Bone marrow (tissue), 2 donors: Measurements from ENCODE around the gene EFHD1.
"Not testable (repeated sequence)": the region's sequence is repeated elsewhere in the genome, so short reads cannot be mapped to it uniquely, and the experiment has no call there.

Experiments used
- DNase-seq, 2 donors: peaks; one replicate each; lab custom pipeline; 2025; lab: John Stamatoyannopoulos, UW

EFHD1 gene

GRCh38 chr2:232696609-232697058, 63.2 kb downstream of the EFHD1 start:
- no peak for DNase-seq

DNA sequence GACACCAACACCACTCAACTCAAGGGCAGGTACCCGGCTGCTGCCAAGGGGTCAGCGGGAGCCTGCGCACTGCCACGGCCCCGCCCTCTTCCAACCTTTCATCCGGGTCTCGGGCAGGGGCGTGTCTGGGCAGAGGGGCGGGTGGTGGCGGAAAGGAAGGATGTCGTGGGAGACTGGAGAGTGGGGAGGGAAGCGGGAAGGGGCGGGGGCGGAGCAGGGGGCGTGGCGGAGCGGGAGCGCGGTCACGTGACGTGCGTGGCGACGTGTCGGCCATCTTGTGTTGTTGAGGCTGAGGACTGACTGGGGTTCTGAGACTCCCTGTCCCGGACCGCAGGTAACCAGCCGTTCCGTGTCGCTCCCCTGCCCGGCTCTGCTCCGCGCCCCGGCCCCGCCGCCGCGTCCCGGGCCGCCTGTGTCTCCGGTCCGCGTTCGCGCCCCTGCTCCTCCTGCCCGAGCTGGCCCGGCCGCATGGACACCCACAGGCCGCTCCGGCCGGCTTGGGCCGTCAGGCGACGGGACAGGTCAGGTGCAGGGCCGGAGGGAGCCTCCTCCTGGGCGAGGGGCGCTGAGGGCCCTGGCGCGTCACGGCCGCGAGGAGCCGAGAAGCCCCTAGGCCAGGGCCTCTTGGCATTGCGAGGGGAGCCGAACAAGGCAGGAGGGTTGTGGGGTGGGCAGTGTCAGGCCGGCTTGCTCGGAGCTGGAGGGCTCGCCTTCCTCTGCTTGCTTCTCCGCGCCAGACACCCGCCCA, 63.8 kb downstream of the EFHD1 start, which contains the start of gene GIGYF2:
TSS of gene GIGYF2 (plus strand) at position 273 of the 748 bp plus-strand sequence. CDS start 37,867 bp downstream, outside the sequence.
- DNase-seq = peak; percentile 92 to 95

DNA sequence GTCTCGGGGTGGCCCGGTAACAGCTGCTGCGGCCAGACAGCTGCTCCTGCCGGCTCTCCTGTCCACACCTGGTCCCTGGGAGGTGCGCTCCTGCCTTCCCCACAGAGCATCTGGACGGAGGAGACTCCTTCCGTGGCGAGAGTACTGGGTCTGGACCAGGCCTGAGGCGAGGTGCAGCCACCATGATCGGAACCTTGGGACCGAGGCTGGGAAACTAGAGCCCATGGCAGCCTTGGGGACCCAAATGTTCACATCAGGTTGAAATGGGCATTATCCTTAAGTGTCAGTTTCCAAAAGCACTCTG, 64.4 kb downstream of the EFHD1 start:
- peak; percentile 4 to 35 for DNase-seq

GRCh38 chr2:232698556-232699091, 65.2 kb downstream of the EFHD1 start:
- DNase-seq = no peak

GRCh38 chr2:232699110-232699509, 65.7 kb downstream of the EFHD1 start:
- DNase-seq = no peak

DNA sequence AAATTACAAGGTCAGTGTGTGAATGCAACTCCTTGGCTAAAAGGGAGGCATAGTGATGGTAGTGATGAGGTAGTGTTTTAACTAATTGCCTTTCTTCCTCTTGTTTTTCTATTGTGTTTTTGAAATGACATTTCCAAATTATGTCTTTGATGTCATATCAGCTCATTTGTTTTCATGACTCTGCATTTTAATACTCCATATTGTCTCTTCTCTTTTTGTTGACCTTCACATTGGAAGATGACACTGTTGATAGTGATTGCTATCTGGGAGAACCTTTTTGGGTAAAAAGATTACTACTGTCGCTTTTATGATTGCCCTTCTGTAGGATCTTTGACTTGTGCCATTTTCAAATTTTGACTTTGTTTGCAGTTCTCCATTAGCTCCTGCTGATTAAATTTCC, 66.8 kb downstream of the EFHD1 start:
- DNase-seq = no peak

DNA sequence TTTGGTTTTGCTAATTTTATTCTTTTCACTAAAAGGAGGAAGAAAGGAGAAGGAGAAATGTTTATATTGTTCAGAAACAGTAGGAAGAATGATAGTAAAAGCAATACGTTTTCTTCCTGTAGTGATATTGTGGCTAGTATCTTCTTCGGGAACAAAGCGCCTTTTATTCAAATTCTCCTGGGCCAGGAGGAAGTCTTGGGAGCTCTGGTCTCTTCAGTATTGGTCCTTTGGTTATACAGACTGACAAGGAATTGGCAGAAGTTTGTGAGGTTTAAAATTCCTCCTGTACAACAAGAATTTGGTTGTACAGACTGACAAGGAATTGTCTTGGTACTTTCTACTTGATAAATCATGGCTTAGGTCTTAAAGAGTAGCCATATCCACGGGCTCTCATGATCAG, 73.7 kb downstream of the EFHD1 start:
- no peak for DNase-seq

DNA sequence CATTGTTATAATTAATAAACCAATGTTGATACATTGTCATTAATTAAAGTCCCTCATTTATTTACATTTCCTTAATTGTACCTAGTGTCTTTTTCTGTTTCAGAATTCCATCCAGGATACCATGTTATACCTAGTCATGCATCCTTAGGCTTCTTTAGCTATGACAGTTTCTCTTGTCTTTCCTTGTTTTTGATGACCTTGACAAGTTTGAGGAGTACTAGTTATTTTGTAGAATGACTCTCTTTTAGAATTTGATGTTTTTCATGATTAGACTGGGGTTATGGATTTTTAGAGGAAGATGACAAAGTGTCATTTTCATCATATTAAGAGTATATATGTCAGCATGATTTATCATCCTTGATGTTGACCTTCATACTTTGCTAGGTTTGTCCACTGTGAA, 80.1 kb downstream of the EFHD1 start:
- no peak for DNase-seq

DNA sequence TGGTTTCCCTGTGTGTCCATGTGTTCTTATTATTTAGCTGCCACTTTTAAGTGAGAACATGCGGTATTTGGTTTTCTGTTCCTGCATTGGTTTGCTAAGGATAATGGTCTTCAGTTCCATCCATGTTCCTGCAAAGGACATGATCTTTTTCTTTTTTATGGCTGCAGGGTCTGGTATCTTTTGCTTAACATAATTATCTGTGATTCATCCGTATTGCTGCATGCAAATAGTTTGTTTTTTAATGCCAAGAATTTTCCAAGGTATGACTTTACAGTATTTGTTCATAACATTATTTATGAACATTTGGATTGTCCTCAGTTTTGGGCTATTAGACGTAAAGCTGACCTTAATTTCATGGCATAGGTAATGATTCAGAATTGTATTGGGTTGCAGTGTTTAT, 81.6 kb downstream of the EFHD1 start:
- no peak for DNase-seq

DNA sequence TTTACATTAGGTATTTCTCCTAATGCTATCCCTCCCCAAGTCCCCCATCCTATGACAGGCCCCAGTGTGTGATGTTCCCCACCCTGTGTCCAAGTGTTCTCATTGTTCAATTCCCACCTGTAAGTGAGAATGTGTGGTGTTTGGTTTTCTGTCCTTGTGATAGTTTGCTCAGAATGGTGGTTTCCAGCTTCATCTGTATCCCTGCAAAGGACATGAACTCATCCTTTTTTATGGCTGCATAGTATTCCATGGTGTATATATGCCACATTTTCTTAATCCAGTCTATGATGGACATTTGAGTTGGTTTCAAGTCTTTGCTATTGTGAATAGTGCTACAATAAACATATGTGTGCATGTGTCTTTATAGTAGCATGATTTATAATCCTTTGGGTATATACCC, 86.7 kb downstream of the EFHD1 start:
- DNase-seq = not testable (repeated sequence)

DNA sequence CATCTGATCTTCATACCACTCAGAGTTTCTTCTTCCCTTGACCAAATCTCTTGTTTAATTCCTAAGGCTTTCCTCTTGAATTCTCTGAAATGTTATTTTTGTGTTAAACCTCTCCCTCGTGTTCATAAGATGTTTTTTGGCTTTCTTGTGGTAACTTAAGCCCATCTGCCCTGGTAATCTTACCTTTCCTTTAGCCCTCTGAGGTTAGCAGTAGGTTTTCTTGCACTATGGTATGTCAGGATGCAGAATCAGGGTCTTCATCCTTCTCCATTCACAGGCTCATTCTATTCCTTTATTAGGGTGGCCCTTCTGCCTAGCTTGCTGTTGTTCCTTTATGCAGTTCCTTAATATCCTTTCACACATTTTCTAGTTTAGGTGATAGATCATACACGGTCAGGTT, 87.9 kb downstream of the EFHD1 start:
- DNase-seq = no peak

- DNase-seq = no peak
Measured at GRCh38 chr2:232721882-232722281, 88.5 kb downstream of the EFHD1 start.

DNA sequence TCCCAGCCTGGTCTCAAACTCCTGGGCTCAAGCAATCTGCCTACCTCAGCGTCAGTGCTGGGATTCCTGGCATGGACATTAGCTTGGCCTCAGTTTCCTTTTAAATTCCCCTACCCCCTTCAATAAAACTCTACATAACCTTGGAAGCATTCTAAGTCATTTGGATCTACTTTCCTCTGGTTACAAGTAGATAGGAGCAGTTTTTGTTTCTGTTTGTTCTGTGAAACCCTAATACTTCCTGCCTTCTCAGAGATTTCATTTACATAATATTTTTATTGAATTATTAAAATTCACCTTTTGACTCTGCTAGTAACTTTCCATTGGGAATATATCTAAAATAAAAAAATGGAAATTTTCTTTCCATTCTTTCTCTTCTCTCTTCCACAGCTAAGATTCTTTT, 89.6 kb downstream of the EFHD1 start:
- no peak for DNase-seq

DNA sequence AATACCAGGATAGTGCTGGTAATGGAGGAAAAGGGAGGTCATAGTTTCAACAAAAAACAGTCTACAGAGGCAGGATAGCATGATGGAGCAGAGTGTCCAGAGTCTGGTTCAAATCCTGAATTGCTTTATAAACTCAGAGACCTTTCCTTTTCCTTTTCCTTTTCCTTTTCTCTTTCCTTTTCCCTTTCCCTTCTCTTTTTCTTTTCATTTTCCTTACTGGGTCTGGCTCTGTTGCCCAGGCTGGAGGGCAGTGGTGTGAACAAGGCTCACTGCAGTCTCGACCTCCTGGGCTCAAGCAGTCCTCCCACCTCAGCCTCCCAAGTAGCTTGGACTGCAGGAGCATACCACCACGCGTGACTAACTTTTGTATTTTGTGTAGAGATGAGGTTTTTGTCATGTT, 95.4 kb downstream of the EFHD1 start:
- DNase-seq = no peak

DNA sequence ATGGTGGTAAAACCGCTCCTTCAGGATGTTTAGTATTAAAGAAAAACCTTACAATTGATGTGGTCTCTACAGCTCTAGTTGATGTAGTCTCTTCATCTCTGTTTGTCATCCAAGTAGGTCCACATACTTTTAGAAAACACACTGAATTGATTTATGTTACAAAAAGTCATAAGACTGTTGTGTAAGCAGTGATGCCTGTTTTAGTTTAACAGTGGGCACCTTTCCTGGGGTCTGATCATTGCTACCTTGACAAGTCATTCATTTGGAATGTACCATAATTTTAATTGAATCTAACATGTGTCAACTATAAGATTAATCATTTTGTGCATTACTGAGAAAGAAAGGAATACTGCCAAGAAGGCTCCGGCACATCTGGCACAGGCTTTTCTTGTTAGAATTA, 98.1 kb downstream of the EFHD1 start:
- DNase-seq = no peak
